Left cardiac atrium (tissue), 4 donors: ENCODE measurements around the gene SAA1. TPM values are rescaled to one million over a fixed set of nuclear protein-coding genes. Genes with fewer than 3 reads are reported as not detected.
"Not testable (repeated sequence)": the region's sequence is repeated elsewhere in the genome, so short reads cannot be mapped to it uniquely, and the experiment has no call there.

Experiments
- ATAC-seq, 2 donors: fragments of 200-7000 bp; cut with Tn5 transposase; one replicate each; pipeline ENCODE4 v1.9.1; 2020; ENCODE audit warnings: mild to moderate bottlenecking in 2 of 2, moderate library complexity in 2 of 2
- DNase-seq: peaks from one replicate; pipeline ENCODE4 v3.0.0-alpha.2; 2020
- intact Hi-C, 2 donors: fragments of 100-400 bp; cut with DNase I; formaldehyde crosslinking; loops; one replicate each; pipeline versions ENCODE4 v1.14.1 to v1.15.1; 2022 to 2023
- total RNA-seq, 2 donors: library from RNA; stranded (reverse); fragmentation: NEBNext Ultra II Directional; extraction: Animal tissue kit (Norgen Biotek cat#: 25700); gene quantifications; one replicate each; pipeline ENCODE4 v1.2.1, GENCODE V29; 2021
- donor health status: DM: no; HTN: yes; CAD: no.
- donor health status: DM: no; HTN: yes; CAD: no; lungs with severe emphysema.
- donor health status: DM: yes; HTN: yes; CAD: no.
- donor health status: Dilated cardiomyopathy.

The SAA1 gene
- total RNA-seq, 2 donors from 2014 or later, result 233 to 552 TPM

DNA sequence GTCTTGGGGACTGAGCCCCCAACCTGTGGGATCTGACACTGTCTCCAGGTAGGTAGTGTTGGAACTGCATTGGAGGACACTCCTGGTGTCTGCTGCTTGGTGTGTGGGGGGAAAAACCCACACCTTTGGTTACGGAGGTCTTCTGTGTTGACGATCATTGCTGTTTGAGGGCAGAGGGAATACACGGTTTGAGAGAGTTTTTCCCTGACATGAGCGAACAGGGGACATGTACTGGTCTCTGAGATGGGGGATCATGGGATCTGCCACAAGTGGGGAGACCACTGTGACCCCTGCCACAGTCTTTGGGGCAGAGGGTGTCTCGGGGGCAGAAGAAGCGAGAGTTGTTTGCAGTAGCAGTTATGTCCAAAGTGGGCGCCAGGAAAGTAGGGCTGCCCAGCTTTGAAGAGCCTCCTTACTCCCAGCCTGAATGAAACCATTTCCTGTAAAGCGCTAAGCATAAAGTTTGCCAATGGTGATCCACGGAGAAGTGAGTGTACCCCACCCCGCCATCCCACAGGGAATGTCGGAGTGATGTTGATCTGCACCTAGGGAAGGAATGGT, 12.2 kb upstream of the SAA1 start:
- DNase-seq (no peak), ATAC-seq (no peak)
- intact Hi-C loops, result no loop called here

- DNase-seq, result no peak
- peak in 1 of 2 donors; percentile 23 for ATAC-seq
- intact Hi-C loops, result no loop called here
Measured at GRCh38 chr11:18254781-18255361, 11.2 kb upstream of the SAA1 start.

- ATAC-seq (no peak), DNase-seq (no peak)
- intact Hi-C loops, result no loop called here
Measured at GRCh38 chr11:18259259-18259658, 6.8 kb upstream of the SAA1 start.

GRCh38 chr11:18261721-18262120, 4.3 kb upstream of the SAA1 start:
- no peak for ATAC-seq
- no peak for DNase-seq
- intact Hi-C loops, result no loop called here

- DNase-seq, ATAC-seq, intact Hi-C loops: not testable (repeated sequence)
Measured at GRCh38 chr11:18262681-18263350, 3.2 kb upstream of the SAA1 start.

GRCh38 chr11:18264035-18264434, 2.0 kb upstream of the SAA1 start:
- intact Hi-C loops, result no loop called here
- no peak for DNase-seq
- ATAC-seq, result no peak

GRCh38 chr11:18264677-18265555, 1.1 kb upstream of the SAA1 start:
- ATAC-seq, result no peak
- no peak for DNase-seq
- intact Hi-C loops, result no loop called here

DNA sequence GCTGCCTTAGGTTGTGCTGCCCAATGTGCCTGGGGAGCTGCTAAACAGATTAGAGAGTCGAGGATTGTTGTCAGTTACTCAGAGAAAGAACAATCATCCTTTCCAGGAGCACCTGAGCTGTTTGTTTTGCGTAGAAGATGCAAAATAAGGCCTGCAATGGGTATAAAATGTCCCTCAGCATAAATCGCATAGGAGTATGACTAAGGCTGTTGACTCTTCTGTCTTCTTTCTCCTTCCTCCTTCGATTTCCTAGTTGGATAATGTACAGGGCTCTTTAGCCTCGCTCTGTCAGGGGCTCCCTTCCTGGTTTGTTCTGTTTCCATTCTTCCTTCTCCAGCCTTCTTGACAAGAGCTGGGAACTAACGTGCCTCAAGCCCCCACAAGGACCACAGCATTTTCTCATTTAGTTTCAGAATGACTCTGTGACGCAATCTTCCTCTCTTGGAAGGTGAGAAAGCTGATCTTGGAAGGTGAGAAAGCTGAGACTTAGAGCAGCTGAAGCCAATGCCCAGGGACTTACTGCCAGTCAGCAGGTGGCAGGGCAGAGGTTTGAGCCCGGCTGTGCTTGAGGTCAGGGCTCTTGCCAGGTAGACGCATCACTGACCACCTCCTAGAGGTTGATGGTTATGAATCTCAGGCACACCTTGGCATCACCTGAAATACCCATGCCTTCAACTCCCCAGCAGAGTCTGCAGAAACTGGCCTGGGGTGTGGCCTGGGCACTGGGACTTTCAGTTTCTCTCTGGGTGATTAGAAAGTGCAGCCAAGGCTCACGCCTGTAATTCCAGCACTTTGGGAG, 1.5 kb downstream of the SAA1 start:
- ATAC-seq, DNase-seq, intact Hi-C loops: not testable (repeated sequence)

DNA sequence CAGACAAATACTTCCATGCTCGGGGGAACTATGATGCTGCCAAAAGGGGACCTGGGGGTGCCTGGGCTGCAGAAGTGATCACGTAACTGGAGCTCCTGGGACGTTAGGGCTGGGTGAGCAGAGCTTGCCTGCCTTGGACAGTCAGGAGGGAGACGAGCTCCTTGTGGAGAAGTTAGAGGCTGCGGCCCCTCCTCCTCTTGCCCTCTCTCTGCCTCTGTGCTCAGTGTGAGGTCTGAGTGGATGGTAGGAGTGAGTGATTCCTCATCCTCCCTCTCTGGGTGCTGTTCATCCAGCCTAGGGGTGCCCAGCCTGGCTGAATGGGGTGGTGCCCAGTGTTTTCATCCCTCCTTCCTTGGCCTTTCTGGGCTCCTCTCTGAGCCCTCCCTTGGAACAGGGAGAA, 3.2 kb downstream of the SAA1 start:
- DNase-seq, ATAC-seq, intact Hi-C loops: not testable (repeated sequence)

DNA sequence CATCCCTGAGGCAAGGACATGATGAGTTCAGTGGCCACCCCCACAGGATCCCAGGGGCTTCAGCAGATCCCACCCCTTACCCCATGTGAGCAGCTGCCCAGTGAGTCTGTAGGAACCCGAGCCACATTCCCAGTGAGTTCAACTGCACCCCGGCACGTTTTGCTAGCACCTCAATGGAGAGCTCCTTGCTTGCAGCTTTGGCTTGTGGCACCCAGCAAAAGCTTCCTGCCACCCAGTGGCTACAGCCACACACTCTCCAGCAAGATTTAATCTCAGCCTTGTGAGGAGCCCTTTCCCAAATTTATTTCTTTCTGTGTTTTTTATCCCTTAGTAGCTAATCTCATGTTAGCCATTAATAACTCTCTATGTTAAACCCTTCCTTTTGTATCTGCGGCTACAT, 4.0 kb downstream of the SAA1 start:
- ATAC-seq (no peak), DNase-seq (no peak)
- intact Hi-C loops, result no loop called here

GRCh38 chr11:18271206-18271605, 5.1 kb downstream of the SAA1 start:
- no peak for ATAC-seq
- DNase-seq, result no peak
- intact Hi-C loops, result no loop called here

GRCh38 chr11:18277565-18278271, 11.7 kb downstream of the SAA1 start:
- intact Hi-C loops, result no loop called here
- DNase-seq (no peak), ATAC-seq (peak; percentile 68 to 77)

- ATAC-seq (no peak), DNase-seq (no peak)
Measured at GRCh38 chr11:18280438-18281045, 14.5 kb downstream of the SAA1 start.

DNA sequence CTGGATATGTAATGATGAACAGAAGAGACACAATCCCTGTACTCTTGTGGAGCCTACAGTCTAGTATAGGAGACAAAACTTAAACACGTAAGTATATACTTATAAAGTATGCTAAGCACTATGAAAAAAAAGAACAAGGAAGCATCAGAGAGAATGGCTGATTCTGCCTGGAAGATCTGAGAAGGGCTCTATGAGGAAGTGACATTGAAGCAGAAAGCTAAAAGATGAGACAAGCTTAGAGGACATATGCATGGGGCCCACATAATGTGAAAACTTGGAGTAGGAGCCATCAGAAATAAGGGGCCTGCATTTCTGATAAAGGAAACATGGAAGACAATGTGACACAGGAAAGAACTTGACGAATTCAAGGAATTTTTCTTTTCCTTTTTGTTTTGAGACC, 16.6 kb downstream of the SAA1 start:
- ATAC-seq (no peak), DNase-seq (no peak)
- intact Hi-C loops, result no loop called here

More at GRCh38 chr11:18280438-18281045, 14.5 kb downstream of the SAA1 start:
- intact Hi-C loops, result no loop called here

GRCh38 chr11:18285841-18286240, 19.8 kb downstream of the SAA1 start:
- intact Hi-C loops, result no loop called here
- ATAC-seq (no peak), DNase-seq (no peak)

- DNase-seq, result no peak
- intact Hi-C loops, result no loop called here
- ATAC-seq, result no peak
Measured at GRCh38 chr11:18288911-18289310, 22.8 kb downstream of the SAA1 start.

DNA sequence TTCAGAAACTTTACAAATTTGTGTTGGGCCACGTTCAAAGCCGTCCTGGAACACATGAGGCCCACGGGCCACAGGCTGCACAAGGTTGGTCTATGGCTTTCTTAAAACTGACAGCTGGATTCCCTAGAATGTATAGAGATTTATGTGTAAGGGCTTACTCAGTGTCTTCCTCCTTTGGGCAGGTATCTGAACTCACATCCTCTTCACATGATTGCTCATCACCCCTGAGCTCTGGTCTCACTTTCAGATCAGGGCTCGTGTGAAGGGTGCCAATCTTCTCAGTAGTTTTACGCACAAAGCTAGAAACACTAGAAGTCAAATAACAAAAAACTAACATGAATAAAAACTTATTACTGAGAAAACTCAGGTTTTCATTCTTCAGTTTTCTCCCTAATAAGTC, 28.8 kb downstream of the SAA1 start:
- no peak for DNase-seq
- intact Hi-C loops, result no loop called here
- no peak for ATAC-seq

GRCh38 chr11:18295316-18295715, 29.3 kb downstream of the SAA1 start:
- intact Hi-C loops, result no loop called here
- ATAC-seq, result no peak
- no peak for DNase-seq
